Esophagus squamous epithelium (tissue), 5 donors: ENCODE data around the gene ATP8B3. TPM values are rescaled to one million over a fixed set of nuclear protein-coding genes. Genes with fewer than 3 reads are reported as not detected.

Experiments used
- DNase-seq: peaks from one replicate; lab custom pipeline; 2025; lab: John Stamatoyannopoulos, UW
- H3K27ac ChIP-seq, 4 donors: fragments of 200-600 bp; sonication (generic); one replicate each; pipeline ENCODE4 v1.5.1; 2016 to 2019; ENCODE audit warnings: mild to moderate bottlenecking in 1 of 4
- H3K27me3 ChIP-seq, 4 donors: fragments of 200-600 bp; sonication (generic); 1 replicate in 3 of 4; 2 replicates in 1 of 4; pipeline versions ENCODE4 v1.5.1 to v1.6.0; 2017 to 2021; ENCODE audit warnings: antibody characterized with exemption in 1 of 4
- H3K36me3 ChIP-seq, 3 donors: fragments of 200-600 bp; sonication (generic); one replicate each; pipeline ENCODE4 v1.5.1; 2016 to 2019
- H3K4me1 ChIP-seq, 3 donors: fragments of 200-600 bp; sonication (generic); one replicate each; pipeline ENCODE4 v1.5.1; 2017 to 2019
- H3K4me3 ChIP-seq, 4 donors: fragments of 200-600 bp; sonication (generic); 1 replicate in 3 of 4; 2 replicates in 1 of 4; pipeline ENCODE4 v1.5.1; 2016 to 2019; ENCODE audit warnings: mild to moderate bottlenecking in 2 of 4, moderate library complexity in 1 of 4
- H3K9me3 ChIP-seq, 3 donors: fragments of 200-600 bp; sonication (generic); one replicate each; pipeline ENCODE4 v1.5.1; 2016 to 2019
- CTCF ChIP-seq, 6 experiments: fragments of 450-650 bp in 4 of 6; fragments of 200-600 bp in 2 of 6; sonication (generic) in 2 of 6; IDR thresholded peaks; one replicate each; pipeline ENCODE4 v1.5.1; 2016 to 2019; ENCODE audit warnings: antibody characterized with exemption in 6 of 6, mild to moderate bottlenecking in 4 of 6, moderate library complexity in 4 of 6
- POLR2A ChIP-seq, 4 donors: fragments of 450-650 bp; IDR thresholded peaks; one replicate each; pipeline ENCODE4 v1.6.1; 2017; ENCODE audit warnings: antibody characterized with exemption in 4 of 4, mild to moderate bottlenecking in 4 of 4, moderate library complexity in 3 of 4
- WGBS, 2 donors: methylation state at CpG; one replicate each; pipeline ENCODE4 v1.1.5; 2018; 5-methylcytosine and 5-hydroxymethylcytosine counted together
- intact Hi-C: fragments of 100-400 bp; cut with DNase I; formaldehyde crosslinking; loops from one replicate; pipeline ENCODE4 v1.15.0; 2022
- total RNA-seq, 4 donors: library from RNA; depleted of rRNA; stranded (reverse); fragments of >200 nt; gene quantifications; one replicate each; pipeline ENCODE4 v1.1.0, GENCODE V29; 2016
- donor health status: DM: yes; HTN: yes; CAD: no.

The ATP8B3 gene
- total RNA-seq, 4 donors from 2014 or later = 0.57 to 3.0 (median 1.4) TPM

GRCh38 chr19:1847348-1847683 lies 35.2 kb upstream of the ATP8B3 start:
- no peak for TF ChIP-seq CTCF (IDR thresholded peaks at IDR 0.05)
- no peak for TF ChIP-seq POLR2A (IDR thresholded peaks at IDR 0.05)
- Histone ChIP-seq H3K4me1 (peaks cover 55 to 78% (median 63%) of the 10 kb centered on the region in 3 donors), H3K27me3 (no peaks in the 10 kb centered on the region), H3K36me3 (peaks cover 0 to 28% (median 0%) of the 10 kb centered on the region in 3 donors), H3K27ac (peak overlapping the region in 3 of 4 donors; percentile 94 to 99 (median 96)), H3K9me3 (no peaks in the 10 kb centered on the region), H3K4me3 (peak overlapping the region; percentile 72 to 100 (median 94))
- intact Hi-C loops = no loop called here
- 7 to 11% methylated on average over 7 to 9 of the region's 12 CpGs for whole genome bisulfite sequencing, 2 donors
- no peak for DNase-seq

- 59 to 62% methylated on average over 19 of the region's 29 CpGs for WGBS, 2 donors
- no peaks in the 10 kb centered on the region for H3K27me3 ChIP-seq
- no peak for TF ChIP-seq POLR2A (IDR thresholded peaks at IDR 0.05)
- TF ChIP-seq CTCF (IDR thresholded peaks at IDR 0.05) = no peak
- peaks cover 58 to 78% (median 60%) of the 10 kb centered on the region in 3 donors for H3K4me1 ChIP-seq
- H3K4me3 ChIP-seq = peak overlapping the region in 3 of 4 donors; percentile 90 to 100 (median 99)
- H3K27ac ChIP-seq = peak overlapping the region in 2 of 4 donors; percentile 94 to 99
- intact Hi-C loops = no loop called here
- H3K36me3 ChIP-seq = peaks cover 0 to 28% (median 0%) of the 10 kb centered on the region in 3 donors
- DNase-seq = no peak
- no peaks in the 10 kb centered on the region for H3K9me3 ChIP-seq
These were observed 34.6 kb upstream of the ATP8B3 start for GRCh38 chr19:1846517-1847204.

GRCh38 chr19:1845642-1846041 lies 33.6 kb upstream of the ATP8B3 start:
- H3K36me3 ChIP-seq = peaks cover 0 to 28% (median 0%) of the 10 kb centered on the region in 3 donors
- H3K4me3 ChIP-seq = no peak overlapping the region
- TF ChIP-seq POLR2A (IDR thresholded peaks at IDR 0.05) = no peak
- TF ChIP-seq CTCF (IDR thresholded peaks at IDR 0.05) = no peak
- H3K9me3 ChIP-seq = no peaks in the 10 kb centered on the region
- WGBS, 2 donors = 83 to 92% methylated on average over 6 to 11 of the region's 11 CpGs
- H3K4me1 ChIP-seq = peaks cover 62 to 81% (median 64%) of the 10 kb centered on the region in 3 donors
- no peak overlapping the region for H3K27ac ChIP-seq
- DNase-seq = no peak
- intact Hi-C loops = no loop called here
- no peaks in the 10 kb centered on the region for H3K27me3 ChIP-seq

- H3K4me1 ChIP-seq = peaks cover 65 to 86% (median 67%) of the 10 kb centered on the region in 3 donors
- peaks cover 0 to 28% (median 0%) of the 10 kb centered on the region in 3 donors for H3K36me3 ChIP-seq
- intact Hi-C loops = no loop called here
- no peak overlapping the region for H3K27ac ChIP-seq
- H3K9me3 ChIP-seq = no peaks in the 10 kb centered on the region
- H3K4me3 ChIP-seq = peak overlapping the region in 1 of 4 donors; percentile 9
- TF ChIP-seq CTCF (IDR thresholded peaks at IDR 0.05) (no peak), POLR2A (IDR thresholded peaks at IDR 0.05) (no peak)
- no peaks in the 10 kb centered on the region for H3K27me3 ChIP-seq
- DNase-seq = no peak
- 70 to 95% methylated on average over 2 to 6 of the region's 16 CpGs for WGBS, 2 donors
These were observed 33.0 kb upstream of the ATP8B3 start for GRCh38 chr19:1845125-1845515.

GRCh38 chr19:1844513-1845124 lies 32.5 kb upstream of the ATP8B3 start:
- H3K27me3 ChIP-seq = no peaks in the 10 kb centered on the region
- H3K36me3 ChIP-seq = peaks cover 0 to 33% (median 4%) of the 10 kb centered on the region in 3 donors
- H3K4me3 ChIP-seq = no peak overlapping the region
- WGBS, 2 donors = 53 to 100% methylated on average over 3 of the region's 19 CpGs
- TF ChIP-seq CTCF (IDR thresholded peaks at IDR 0.05) = no peak
- TF ChIP-seq POLR2A (IDR thresholded peaks at IDR 0.05) = no peak
- peak overlapping the region in 3 of 4 donors; percentile 45 to 64 (median 59) for H3K27ac ChIP-seq
- no peak for DNase-seq
- peaks cover 69 to 91% (median 72%) of the 10 kb centered on the region in 3 donors for H3K4me1 ChIP-seq
- H3K9me3 ChIP-seq = no peaks in the 10 kb centered on the region
- intact Hi-C loops = no loop called here
